ENCODE measurements around the gene HGS.
"Not testable (repeated sequence)": the region's sequence is repeated elsewhere in the genome, so short reads cannot be mapped to it uniquely, and the experiment has no call there.

The HGS gene

DNA sequence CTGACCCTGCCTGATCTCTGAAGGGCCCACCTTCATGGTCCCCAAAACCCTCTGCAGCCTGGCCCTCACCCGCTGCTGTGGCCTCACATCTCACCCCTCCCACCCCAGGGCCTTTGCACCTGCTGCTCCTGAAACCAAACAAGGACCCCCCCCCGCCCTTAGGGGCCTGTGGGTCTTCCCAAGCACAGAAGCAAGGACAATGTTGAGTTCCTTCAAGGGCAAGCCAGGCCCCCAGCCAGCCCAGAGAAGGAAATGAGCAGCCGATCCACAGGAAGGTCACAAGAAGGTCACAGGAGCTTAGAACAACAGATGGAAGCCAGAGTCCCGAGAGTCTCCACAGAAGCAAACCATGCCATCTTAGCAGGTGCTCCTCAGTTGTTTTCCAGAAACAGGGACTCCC is 27.0 kb upstream of the HGS start:
- no peak for DNase-seq

DNA sequence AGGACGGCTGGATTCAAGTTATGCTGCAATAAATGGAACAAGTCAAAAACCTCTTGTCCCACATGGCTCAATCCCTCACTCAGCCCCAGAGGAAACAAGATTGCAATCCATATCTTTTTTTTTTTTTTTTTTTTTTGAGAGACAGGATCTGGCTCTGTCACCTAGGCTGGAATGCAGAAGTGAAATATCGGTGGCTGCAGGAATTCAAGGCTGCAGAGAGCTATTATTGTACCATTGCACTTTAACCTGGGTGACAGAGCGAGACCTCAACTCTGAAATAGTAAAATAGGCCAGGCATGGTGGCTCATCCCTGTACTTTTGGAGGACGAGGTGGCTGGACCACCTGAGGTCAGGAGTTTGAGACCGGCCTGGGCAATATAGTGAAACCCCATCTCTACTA is 24.8 kb upstream of the HGS start:
- no peak for DNase-seq

- DNase-seq: no peak
Observed at GRCh38 chr17:81660441-81660840, 23.4 kb upstream of the HGS start.

DNA sequence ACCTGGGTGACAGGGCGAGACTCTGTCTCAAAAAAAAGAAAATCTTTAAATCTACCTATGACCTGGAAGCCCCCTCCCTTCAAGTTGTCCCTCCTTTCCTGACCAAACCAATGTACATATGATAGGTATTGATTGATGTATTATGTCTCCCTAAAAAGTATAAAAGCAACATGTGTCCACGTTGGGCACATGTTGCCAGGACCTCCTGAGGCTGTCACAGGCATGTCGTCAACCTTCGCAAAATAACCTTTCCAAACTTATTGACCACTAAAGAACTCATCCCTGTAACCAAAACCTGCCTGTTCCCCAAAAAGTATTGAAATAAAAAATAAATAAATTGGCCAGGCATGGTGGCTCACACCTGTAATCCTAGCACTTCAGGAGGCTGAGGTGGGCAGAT is 21.8 kb upstream of the HGS start:
- DNase-seq: no peak

DNA sequence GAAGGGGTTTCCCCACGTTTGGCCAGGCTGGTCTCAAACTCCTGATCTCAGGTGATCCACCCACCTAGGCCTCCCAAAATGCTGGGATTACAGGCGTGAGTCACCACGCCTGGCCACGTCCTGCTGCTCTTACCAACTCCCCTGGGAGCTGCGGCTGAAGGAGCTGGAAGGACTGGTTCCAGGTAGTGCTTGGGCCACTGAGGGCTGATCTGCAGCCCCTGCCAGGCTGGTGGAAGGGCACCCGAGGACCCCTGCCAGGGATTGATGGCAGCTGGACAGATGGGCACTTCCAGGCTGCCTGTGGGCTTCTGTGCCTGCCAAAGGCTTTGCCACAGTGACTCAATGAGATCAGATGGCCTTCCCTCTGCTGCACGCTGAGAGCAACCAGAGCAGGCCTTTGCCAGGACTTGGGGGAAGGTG is 19.8 kb upstream of the HGS start:
- DNase-seq: no peak

DNA sequence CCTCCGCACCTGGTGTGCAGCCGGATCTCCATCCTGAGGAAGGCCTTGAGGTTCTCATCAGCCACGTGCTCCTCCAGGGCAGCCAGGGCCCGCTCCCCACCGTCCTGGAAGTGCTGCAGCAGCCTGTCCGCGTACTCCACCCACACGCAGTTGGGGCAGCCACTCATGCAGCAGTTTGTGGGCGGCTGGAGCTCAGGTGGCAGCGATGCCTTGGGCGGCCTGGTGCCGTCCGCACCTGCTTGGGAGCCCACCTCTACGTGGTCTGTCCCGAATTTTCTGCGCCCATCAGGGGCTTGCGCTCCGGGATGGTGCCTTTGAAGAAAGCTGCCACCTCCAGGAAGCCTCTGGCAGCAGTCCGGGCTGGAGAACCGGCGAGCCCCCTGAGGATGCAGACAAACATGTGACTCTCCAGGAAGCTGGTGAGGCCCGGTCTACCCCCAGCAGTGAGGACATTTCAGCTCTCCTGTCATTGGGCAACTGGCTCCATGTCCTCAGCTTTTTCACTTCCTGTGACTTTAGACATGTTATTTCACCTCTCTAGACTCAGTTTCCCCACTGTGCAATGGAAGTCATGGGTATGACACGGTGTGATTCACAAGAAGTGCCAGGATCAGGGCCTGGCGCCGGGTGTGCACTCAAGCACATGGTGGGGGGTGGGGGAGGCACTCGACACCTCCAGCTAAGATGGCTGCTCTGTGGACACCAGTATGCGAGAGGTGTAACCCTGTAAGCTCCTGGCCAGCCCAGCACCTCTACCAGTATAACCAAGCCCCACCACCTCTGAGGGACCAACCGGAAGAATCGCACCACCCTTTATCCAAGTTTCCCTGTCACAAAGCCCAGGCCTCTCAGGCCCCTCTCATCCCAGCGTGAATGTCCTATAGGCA is 18.4 kb upstream of the HGS start:
- no peak for DNase-seq

DNA sequence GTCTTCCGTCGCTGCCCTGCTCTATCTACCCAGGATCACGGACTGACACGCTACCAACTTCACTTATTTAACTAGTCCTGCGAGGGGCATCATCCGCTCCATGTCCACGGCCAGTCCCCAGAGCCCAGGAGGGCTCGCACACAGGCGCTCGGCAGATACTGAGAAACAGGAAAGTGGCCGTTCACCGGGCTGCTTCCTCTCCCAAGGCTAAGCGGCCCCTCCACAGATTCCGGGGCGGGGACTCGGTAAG is 17.8 kb upstream of the HGS start:
- DNase-seq: no peak

- peak; percentile 99 for DNase-seq
Observed at GRCh38 chr17:81666342-81667191, 17.2 kb upstream of the HGS start, which contains the start of the genes CCDC137 and OXLD1. TSS of gene CCDC137 (plus strand) at chr17:81666737. CDS start at chr17:81666767, 30 bp downstream. TSS of gene OXLD1 (minus strand) at chr17:81666605. CDS start at chr17:81666577, 28 bp downstream.

DNA sequence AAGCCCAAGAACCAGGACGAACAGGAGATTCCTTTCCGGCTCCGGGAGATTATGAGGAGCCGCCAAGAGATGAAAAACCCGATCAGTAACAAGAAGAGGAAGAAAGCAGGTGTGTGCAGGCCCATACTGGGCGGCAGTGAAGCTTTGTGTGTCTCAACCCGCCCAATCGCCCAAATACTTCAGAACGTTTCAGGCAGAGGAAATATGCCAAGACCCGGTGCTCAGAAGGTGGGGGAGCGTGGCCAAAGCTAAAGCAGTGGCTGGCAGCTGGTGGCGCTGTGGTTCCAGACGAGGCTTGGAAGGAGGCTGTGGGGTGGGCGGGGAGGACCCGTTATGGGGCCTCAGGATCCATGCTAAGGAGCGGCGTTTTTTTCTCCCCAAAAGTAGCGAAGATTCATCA is 16.1 kb upstream of the HGS start:
- DNase-seq: no peak

DNA sequence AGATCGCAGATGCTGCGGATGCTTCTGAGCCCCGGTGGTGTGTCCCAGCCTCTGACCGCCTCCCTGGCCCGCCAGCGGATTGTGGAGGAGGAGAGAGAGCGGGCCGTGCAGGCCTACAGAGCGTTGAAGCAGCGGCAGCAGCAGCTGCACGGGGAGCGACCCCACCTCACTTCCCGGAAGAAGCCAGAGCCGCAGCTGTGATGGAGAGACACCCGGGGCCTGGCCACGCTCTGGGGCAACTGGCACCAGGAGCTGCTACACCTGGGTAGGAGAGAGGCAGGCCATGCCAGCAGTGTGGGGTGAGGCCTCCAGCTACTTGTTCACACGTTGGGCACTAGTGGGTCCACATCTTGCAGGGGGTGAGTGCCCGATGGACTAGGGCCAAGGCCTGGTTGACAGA is 11.3 kb upstream of the HGS start:
- DNase-seq: no peak

DNA sequence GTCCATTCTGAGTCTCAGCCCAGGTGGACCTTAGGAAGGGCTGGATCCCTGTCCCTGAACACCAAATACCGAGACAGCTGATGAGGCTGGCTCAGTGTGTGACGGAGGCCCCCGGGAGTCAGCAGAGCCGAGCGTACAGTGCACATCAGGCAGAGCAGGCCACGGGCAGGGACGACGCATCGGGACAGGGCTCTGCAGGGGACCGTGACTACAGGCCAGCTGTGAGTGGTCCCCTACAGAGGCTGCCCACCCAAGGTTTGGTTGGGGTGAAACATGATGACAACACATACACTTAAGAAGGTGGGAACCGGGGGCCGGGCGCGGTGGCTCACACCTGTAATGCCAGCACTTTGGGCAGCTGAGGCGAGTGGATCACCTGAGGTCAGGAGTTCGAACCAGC is 10.9 kb upstream of the HGS start:
- no peak for DNase-seq

DNA sequence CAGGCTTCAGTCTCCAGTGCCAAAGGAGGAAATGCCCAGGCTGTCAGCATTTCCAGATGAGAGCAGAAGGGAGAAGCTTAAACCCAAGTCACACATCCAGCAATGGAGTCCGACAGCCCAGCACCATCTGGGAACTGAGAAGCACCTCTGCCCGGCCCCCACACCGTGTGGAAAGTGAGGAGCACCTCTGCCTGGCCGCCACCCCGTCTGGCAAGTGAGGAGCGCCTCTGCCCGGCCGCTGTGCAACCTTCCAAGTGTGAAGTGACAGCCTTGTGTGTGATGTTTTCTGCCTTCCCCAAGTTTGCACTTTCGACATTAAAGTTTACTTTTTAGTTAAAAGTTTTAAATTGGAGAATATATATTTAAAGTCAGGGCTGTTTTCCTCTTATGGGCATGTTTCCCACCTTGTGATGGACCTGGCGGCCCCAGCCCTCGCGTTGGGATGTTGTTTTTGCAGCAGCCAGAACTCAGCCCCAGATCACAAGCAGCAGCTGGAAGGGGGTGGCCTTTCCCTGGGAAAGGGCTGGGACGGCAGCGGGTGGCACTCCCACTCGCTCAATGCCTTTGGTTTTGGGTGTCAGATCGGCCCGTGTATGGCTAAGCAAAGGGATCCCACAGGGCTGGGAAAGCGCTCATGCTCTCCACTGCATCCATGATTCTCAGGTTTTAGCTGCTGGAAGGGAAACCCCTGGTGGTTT is 10.1 kb upstream of the HGS start:
- no peak for DNase-seq

- not testable (repeated sequence) for DNase-seq
Observed at GRCh38 chr17:81675515-81676221, 8.1 kb upstream of the HGS start.

DNA sequence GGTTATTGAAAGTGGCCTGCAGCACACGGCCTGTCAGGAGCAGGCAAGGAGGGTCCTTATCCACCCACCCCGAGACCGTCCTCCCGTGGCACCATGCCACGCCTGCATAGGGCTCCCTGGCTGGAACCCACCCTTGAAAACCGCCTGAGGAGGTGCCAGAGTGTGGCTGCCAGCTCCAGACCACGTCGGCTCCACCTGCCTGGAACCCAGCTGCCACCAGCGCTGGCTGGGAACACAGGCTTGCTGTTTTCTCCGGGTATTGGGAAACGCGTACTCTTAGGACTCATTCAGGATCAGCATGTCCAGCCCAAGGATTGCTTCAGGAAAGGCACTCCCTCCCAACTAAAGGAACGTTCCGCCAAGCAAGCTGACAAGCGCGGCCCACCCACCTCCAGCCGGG is 6.9 kb upstream of the HGS start:
- DNase-seq: no peak

GRCh38 chr17:81680150-81680549 is 3.7 kb upstream of the HGS start:
- no peak for DNase-seq

DNA sequence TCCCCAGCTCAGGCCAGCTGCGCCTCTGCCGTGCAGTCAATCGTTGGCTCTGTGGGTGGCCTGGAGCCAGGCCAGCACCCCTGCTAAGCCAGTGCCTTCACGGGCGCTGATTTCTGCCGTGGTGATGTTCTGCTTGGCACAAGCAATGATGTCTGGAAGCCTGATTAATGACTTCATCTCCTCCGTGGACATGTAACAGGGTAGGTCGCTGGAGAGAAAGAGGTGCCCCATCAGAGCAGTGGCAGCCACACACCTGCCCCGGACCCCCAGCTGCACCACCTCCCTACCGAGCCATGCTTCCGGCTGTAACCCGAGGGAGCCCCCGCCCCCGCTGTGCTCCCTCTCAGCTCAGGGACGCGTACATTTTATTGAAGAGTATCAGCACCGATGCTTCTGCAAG is 2.1 kb upstream of the HGS start:
- no peak for DNase-seq

DNA sequence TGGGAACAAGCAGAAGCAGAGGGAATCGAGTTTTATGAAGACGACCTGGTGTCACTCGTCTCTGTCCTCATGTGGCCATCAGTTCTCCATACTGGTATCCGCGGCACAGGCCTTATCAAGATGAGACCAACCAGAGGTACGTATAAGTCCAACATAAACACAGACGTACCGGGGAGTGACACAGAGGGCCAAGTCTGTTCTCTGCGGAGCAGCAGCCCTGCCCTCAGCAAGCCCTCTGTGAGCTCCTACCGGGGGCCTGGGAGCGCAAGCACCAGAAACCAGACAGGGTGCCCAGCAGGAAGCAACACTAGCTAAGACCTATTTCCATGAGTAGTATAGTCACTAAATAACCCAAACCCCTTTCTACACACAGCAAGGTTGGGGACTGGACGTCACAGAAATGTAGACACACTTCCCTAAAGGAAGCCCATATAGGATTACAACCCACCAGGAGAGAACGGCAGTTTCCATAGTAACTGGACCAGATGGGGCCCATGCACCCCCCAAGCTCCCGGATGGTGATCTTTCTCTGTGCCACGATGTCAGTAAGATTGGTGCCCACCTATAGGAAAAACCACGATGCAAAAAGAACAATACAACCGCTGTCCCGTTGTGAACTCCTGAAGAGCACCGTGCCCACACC is 1.1 kb upstream of the HGS start:
- no peak for DNase-seq

DNA sequence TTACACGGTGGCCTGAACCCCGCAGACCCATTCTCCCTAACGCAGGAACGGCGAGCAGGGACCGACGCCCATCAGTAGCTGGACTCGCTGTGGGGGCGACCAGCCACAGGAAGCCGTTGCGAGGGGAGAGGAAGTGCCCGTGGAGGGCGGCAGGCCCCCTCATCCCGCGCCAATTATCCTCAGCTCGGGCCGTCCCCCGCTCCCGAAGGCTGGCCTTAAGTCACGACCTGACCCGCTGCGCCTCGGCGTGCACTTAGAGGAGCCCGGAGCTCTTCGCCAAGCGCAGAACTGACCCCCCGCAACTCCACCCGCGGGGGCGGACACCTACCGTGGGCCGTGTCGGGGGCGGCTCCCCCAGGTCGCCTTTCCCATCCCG is 615 bp upstream of the HGS start:
- DNase-seq: no peak

DNA sequence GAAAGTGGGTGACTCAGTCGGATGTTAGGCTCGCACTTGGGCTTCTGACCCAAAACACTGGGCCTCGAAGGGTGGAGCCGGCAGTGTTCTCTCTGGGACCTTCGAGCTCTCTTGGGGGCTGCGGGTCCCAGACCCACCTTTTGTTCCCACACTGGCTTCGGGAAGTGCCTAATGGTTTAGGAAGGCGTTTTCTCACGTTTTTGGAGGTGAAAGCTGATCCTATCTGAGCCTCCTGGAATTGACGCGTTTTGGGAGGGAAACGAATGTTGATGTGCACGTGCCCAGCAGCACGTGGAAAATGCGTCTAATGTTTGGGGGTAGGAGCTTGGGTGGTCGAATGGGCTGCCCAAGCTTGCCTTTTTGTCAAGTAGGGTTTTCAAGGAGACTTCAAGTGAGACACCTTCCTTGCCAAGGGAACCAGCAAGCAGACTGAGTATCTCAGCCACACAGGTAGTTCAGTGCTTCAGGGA is 666 bp downstream of the HGS start:
- DNase-seq: no peak

DNA sequence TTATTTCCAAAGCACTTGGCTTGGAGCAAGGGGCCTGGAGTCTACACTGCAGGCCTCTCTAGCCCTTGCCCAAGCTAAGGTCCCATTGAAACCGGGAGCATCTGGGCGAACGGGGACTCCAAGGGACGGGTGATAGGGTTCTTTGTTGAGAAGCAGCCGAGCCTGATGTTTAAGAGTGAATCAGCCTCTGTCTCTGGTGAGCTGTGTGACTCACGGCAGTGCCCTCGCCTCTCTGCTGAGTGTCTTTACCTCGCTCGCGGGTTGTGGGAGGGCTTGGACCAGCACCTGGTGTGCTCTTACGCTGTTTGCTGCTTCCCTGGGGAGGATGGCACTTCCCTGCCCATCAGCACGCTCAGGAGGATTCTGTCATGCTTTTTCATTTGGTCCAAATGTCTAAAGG is 1.3 kb downstream of the HGS start:
- DNase-seq: no peak

GRCh38 chr17:81686614-81687013 is 2.8 kb downstream of the HGS start:
- DNase-seq: no peak

DNA sequence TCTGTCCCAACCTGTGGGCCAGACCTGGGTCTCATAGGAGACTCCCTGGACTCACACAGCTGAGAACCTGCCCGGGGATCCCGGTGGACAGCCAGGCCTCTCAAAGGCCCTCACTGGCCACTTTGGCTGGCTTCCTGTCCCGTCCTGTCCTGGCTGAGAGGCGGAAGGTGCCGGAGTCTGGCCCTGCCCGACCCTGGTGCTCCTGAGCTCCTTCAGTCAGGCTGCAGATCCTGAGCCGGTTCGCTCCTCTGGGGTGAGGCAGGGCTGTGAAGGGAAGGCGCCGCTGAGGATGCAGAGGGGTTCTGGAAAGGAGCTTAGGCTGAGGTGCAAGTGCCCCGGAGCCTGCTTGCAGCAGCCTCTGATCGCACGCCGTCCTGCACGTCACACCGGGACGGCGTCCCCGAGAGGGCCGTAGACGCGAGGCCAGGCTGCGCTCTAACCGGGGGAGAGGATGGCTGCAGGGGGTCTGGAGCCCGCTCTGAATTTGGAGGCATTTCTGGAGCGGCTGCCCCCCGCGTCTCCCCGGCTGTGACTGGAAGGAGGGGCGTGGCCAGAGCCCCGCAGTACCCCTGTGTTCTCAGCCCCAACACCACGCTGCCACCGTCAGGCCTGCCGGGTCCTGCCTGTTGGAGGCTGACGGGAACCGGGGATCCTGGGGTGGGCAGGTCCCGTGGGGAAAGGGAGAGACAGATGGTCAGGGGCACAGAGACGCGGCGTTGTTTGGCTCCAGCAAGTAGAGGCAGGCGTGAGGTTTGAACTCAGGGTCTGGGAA is 4.1 kb downstream of the HGS start:
- DNase-seq: no peak

Measured in NCI-H774 (cell line).